H4 (cell line): Measurements from ENCODE around the gene CFAP97D2. TPM values are rescaled to one million over a fixed set of nuclear protein-coding genes. Genes with fewer than 3 reads are reported as not detected.

ENCODE experiments used
- DNase-seq: peaks from one replicate; pipeline ENCODE4 v3.0.0-alpha.2; 2015; ENCODE audit warnings: low spot score
- total RNA-seq: library from RNA; depleted of rRNA; stranded (reverse); fragments of >200 nt; shearing (Covaris generic); gene quantifications from 2 replicates; pipeline ENCODE4 v1.2.3, GENCODE V29; 2014; rRNA removed

CFAP97D2 gene
- total RNA-seq, 1 experiment from 2014 or later, result not detected

GRCh38 chr13:114269281-114269770, 90.3 kb downstream of the CFAP97D2 start:
- DNase-seq, result no peak

Other genes starting within 250 kb of the CFAP97D2 start
- not detected in 2 replicates for gene C13orf46, start 205.2 kb upstream of the CFAP97D2 start, total RNA-seq
- 6.3 and 7.1 TPM in 2 replicates for gene RASA3, start 46.6 kb upstream of the CFAP97D2 start, total RNA-seq
- 17.0 and 17.6 TPM in 2 replicates for gene CDC16, start 55.6 kb downstream of the CFAP97D2 start, total RNA-seq
- 6.8 and 10.4 TPM in 2 replicates for gene UPF3A, start 102.3 kb downstream of the CFAP97D2 start, total RNA-seq
- gene CHAMP1, start 135.2 kb downstream of the CFAP97D2 start, total RNA-seq, result 13.9 and 23.9 TPM in 2 replicates